Activated CD4-positive, alpha-beta T cell treated with anti-CD3 and anti-CD28 coated beads for 4 hours (primary cell): ENCODE data around the gene SLC35B3.
"Not testable (repeated sequence)": the region's sequence is repeated elsewhere in the genome, so short reads cannot be mapped to it uniquely, and the experiment has no call there.

Source experiments
- DNase-seq, 2 donors: peaks; one replicate each; pipeline ENCODE4 v3.0.0-alpha.2; 2020

Gene SLC35B3

DNA sequence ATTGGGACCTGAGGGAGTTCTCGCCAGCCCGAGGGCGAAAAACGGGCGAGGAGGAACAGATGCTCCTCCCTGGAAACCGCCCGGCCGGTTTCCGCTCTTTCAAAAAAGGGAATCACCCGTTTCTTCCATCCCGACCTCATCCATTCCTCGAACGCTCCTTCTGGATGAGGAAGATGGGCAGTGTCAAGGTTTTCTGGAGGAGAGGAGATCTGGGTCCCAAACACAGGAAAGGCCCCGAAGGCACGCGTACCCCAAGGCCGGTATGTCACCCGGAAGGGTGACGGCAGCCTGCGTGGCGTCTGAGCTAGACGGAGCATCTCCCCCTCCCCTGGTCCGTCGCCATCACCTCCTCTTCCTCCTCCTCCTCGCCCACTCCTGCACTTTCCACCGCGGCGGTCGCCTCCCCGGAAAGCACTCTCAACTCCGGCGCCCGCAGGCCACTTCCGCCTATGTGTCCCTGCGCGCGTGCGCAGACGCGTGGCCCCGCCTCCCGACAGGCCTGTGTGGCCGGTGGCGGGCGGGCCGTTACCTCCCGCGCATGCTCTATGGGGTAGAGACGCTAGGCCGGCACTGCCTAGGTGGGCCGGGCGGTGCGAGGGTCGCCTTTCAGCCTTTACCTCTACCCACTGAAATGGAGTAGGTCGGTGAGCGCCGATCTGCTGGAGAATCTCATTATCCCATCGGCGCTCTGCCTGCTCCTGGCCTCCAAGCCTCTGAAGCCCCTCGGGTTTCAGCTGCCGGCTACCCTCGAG, at the start of gene SLC35B3:
SLC35B3 (minus strand) TSS at position 453 of the 752 bp plus-strand sequence.
- peak; percentile 99 for DNase-seq

DNA sequence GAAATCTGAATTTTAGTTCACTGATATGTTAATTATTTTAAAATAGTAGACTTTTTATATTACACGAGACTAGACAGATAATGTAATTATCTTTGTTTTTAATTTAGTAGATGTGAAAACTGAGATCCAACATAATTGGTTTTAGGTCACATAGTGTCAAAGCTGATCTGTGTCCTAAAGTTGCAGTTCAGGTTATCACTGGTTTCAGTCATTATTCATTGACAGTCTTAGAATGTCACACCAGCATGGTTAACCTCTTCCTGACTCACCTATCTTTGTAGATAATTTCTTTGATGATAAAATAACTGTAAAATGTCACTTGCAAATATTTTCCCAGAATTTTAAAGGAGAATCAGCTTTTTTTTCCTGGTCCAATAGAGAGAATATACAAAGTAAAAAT, 48.3 kb upstream of the SLC35B3 start:
- DNase-seq = no peak

DNA sequence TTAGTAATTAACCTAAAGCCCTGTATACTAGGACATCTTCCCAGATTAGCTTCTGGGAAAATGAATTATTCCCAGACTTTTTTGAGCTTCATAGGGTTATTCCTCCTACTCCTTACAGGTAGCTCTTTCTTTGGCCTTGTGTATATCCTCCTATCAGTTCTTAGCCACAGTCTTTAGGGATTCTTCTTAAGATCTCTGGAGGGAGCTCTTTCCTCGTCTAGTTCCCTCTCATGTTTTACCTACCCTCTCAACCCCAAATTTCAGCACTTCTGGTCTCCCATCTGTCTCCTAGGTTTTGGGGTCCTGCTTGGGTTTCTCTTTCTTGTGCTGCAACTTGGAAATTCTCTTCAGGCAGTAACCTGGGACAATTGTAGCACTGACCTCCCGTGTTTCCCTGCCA, 46.4 kb upstream of the SLC35B3 start:
- no peak for DNase-seq

DNA sequence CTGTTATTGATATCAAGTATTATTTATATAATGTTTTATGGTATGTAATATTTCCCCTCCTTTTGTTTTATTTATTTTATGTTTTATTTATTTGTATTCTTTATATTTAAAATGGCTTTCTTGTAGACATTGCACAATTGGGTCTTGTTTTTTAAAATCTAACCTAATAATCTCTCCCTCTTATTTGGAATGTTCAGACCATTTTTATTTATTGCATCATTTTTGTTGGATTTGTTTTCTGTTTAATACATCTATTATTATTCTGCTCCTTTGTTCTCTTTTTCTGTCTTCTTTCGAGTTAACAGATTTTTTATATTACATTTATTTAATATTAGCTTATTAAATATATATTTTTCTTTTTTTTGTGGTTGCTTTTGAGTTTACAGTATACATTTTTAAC, 43.1 kb upstream of the SLC35B3 start:
- DNase-seq = no peak

DNA sequence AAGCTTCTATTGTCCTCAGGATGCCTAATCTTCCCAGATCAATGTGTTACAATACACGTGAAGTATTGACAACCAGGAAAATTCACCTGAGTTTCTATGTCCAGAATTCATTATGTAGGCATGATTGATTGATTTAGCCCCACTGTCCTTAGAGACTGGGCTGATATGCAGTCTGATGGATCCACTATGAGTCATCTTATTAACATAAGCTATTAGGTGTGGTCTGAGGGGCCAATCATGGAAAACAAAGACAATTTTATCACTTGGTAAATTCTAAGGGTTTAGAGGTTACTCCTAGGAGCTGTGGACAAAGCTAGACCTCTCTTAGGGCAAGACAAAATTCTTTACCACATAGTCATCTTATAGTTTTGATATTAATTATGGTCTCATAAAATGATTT, 41.3 kb upstream of the SLC35B3 start:
- no peak for DNase-seq

DNA sequence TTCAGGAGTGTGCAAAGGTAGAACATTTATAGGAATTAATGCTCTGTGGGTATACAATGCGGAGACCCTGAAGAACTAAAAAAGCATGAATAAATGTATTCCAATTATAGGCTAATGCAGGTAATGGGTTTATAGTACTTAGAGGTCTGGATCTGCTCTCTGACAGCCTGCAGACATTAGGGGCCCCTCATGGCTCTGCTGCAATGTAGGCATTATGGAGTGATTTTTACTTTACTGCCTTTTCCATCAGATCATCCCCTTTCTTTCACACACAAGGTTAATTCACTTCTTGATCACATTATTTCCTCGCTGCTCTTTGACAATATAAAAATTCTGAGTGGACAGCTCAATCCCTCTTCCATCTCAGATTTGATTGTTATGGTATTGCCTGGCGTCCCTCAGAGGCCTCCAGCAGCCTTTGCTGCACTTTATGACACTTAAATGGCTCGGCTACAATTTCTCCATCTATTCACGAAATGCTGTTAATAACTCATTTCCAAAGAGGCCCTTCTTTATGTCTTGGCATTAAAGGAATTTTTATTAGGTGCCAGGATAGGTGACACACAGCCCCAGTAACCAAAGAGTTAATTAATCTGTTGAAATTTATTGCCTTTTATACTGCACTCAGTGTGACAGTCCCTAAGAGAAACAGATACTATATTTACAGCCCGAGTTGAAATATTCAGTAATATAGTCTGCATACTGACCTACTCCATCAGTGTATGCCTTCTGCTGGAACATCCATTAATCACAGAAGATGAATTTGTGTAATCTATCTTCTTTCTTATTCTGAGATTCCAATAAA, 33.4 kb upstream of the SLC35B3 start:
- no peak for DNase-seq

DNA sequence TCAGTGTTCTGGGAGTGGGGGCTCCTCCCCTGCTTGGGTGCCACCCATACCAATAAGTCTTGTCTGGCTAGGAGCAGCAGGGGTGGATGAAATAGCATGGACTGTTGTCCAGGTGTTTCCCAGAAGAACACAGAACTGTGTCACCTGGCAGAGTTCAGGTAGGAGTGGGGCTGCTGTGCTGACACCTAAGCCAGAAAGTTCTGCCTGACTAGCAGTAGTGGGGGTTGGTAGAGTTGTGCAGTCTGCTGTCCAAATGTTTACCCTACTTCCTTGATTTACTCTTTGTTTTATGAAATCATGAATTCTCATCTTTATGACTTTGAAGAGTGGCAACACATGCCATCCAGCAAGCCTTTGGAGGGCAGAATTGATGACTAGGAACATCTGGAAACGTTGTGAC, 27.3 kb upstream of the SLC35B3 start:
- no peak for DNase-seq

DNA sequence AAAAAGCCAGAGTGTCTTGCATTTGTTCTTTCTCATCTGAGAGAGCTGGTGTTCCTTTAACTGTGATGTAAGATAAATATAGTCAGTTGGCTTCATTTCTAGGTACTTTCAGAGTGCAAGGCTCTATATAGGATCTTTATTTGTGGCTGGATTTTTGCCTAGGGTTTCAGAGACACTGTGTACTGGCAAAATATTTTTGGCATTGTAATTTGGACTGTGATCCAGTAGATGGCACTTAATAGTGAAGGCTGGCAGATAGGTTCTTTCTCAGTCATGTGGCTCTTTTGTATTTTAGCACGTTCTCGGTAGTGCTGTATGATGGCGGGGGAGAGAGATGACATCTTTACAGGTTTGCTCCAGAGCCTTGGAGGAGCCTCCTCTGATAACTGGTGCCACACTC, 26.8 kb upstream of the SLC35B3 start:
- DNase-seq = no peak

DNA sequence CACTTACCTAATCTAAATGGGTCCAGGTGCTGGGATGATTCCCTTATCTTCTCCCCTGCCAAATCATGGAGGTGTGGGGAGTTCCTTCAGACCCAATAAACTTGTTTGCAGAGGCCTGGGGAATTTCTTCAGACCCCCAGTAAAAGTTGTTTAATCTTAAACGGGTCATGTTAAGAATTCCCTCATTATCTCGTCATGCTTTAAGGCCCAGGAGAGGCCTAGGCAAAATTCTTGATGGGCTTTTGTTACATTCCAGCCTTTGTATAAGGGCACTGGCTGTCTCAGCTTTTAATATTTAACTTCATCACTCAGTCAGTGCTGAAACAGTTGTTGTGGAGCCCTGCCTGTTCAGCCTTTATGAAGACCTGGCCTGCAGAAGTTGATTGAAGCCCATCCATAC, 11.0 kb upstream of the SLC35B3 start:
- DNase-seq = no peak

DNA sequence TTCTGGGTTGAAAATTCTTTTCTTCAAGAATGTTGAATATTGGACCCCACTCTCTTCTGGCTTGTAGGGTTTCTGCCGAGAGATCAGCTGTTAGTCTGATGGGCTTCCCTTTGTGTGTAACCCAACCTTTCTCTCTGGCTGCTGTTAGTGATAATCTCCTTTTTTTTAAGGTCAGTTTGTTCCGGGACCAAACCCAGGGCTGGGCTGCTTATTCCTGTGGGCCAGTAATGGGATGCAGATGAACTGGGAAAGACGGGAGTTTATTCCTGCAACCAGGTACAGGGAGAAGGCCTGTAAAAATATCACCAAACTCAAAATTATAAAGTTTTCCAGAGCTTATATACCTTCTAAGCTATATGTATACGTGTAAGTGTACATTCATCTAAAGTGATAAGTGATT, 10.6 kb upstream of the SLC35B3 start:
- DNase-seq = not testable (repeated sequence)

DNA sequence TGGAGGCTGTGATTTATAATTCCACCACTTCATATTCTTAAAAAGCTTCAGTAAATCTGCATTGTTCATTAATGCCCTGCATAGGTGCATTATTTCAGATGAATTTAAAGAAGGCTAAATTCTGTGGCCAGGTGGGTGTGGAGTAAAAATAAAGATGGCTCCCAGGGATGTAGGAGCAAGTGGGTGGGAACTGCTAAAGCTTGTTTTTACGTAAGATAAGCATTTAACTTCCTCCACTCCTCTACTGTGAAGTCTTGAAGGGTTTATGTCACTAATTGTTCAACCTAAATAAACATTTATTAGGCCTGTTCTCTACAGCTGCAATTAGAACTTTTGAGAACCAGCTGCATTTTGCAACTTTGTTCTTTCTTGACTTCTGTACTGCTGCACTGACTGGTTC, 6.8 kb upstream of the SLC35B3 start:
- no peak for DNase-seq

DNA sequence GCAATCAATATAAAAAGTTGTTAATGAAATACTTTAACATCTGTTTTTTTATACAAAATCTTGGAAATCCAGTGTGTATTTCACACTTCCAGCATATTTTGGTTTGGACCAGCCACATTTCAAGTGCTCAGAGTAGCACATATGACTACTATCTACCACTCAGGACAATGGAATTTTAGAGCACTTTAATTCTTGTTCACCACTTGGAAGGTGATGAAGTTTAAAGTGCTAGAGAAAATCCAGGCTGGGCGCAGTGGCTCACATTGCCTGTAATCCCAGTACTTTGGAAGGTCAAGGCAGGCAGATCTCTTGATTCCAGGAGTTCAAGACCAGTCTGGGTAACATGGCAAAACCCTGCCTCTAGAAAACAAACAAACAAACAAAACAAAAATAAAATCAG, 6.1 kb upstream of the SLC35B3 start:
- DNase-seq = no peak

DNA sequence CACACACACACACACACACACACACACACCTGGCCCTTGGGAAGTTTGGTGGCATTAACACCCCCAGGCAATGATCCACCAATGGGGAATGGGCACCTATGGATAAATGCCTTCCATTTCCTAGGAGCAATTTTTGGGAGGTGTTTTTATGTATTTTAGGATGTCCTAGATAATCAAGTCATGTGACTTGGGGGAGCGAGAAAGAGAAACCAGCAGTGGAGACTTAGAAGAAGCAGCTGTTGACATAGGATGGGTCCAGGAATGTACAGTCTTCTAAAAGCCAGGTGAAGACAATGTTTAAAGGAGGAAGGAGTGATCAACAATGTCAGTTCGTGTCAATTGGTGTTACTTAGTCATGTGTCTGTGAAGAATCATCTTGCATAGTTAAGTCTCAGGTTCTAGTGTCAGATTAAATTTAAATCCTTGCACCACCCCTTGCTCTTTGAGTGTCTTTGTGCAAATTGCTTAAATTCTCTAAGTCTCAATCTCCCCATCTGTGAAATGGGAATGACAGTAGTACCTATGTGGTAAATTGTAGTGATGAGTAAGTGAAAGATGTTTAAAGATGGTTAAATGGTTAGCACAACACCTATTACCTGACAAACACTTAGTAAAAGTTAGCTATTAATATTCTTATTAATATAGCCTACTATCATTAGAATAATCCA, 4.4 kb upstream of the SLC35B3 start:
- no peak for DNase-seq

DNA sequence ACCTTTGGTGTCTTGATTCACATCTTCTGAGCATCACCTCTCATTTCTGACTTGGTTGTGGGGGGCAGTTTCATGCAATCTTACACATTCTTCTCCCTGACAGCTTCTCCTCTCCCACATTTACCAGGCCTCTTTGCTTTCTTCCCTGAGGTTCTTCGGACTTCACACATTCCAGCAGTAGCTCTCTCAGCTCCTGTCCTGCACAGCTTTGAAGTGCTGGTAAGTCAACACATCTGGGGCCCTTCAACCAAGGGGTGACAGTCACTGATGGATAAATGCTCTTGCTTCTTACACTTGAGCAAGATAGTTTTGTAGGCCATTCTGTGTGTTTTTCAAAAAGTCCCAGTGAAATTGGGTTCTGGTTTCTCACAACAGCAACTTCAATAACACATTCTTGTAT, 2.5 kb upstream of the SLC35B3 start:
- DNase-seq = no peak

DNA sequence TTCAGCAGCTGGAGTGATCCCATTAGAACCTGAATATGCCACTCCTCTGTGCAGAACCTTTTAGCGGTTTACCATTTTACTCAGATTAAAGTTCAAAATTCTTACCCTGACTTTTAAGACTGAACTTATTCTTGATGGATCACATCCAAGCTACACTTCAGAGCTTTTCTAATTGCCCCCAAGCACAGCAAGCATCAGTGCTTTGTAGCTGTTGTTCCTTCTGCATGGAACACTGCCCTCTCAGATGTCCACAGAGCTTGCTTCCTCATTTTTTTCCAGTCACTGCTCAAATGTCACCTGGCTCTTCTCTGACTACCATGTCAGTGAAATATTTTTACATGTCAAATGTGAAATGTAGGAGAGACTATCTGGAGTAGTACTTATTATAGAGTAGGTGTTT, 1.6 kb upstream of the SLC35B3 start:
- no peak for DNase-seq

DNA sequence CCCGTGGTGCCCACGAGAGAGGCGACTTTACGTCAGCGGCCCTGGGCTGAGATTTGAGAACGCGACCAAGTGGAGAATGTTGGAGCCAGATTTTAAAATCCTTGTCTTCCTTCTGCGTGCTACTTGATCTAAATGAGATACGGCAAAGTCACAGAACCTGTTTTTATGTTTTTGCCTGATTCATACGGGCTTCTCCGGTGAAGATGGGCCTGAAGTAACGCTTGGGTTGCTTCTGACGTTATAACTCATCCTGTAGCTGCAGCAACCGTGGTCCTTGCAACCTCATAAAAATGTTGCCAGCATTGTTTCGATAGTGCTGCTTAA, 462 bp upstream of the SLC35B3 start:
- DNase-seq = no peak

DNA sequence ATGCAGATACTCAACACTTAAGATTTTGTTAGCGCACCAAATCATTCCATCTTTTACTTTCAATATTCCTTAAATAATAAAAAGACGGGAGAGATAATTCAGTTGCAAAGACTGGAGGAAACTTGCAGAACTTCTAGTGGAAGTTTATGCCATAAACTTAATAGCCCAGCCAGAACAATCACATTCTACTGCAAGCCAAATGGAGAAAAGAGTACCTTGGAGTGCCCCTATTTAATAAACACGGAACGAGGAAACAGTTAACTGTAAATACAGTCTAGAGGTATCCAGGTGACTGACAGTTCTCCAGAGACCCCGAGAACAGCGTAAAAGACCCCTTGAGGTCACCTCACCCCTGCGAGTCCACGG, 635 bp downstream of the SLC35B3 start:
- DNase-seq = no peak

DNA sequence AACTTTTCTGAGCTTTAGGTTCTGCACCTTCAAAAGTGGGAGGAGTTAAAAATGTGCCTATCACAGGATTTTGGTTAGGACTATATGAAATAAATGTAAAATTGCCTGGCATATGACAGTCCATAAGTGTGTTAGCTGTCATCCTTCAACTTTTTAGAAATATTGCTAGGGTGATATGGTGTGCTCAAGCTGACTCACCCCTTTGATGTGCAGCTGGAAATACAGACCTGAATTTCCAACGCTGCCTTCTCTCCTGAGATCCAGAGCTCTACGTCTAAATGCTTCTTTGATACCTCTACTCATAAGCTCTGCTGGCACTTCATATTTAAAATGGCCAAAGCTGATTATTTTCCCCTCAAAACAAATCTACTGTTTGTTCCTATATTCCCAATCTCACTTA, 2.7 kb downstream of the SLC35B3 start:
- DNase-seq = no peak

DNA sequence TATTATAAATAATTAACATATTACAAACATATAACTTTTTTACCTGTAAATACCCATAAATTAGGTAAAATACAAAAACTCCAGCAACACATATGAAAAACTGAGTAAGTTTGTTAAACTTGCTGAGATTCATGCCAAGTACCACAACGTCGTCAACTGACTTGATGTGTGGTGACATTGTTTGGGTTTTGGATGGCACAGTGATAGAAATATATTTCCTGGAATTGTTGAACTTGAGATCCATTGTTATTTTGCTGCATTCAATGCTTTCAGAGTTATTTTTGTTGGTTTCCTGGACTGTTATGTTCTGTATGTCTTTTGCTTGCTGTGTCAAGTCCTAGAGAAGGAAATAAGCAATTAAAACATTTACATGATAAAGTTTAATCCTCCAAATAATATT, 5.5 kb downstream of the SLC35B3 start:
- DNase-seq = no peak

DNA sequence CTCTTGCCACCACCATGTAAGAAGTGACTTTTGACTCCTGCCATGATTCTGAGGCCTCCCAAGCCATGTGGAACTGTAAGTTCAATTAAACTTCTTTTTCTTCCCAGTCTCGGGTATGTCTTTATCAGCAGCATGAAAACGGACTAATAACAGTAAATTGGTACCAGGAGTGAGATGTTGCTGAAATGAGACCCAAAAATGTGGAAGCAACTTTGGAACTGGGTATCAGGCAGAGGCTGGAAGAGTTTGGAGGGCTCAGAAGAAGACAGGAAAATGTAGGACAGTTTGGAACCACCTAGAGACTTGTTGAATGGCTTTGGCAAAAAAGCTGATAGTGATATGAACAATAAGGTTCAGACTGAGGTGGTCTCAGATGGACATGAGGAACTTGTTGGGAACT, 8.8 kb downstream of the SLC35B3 start:
- not testable (repeated sequence) for DNase-seq

DNA sequence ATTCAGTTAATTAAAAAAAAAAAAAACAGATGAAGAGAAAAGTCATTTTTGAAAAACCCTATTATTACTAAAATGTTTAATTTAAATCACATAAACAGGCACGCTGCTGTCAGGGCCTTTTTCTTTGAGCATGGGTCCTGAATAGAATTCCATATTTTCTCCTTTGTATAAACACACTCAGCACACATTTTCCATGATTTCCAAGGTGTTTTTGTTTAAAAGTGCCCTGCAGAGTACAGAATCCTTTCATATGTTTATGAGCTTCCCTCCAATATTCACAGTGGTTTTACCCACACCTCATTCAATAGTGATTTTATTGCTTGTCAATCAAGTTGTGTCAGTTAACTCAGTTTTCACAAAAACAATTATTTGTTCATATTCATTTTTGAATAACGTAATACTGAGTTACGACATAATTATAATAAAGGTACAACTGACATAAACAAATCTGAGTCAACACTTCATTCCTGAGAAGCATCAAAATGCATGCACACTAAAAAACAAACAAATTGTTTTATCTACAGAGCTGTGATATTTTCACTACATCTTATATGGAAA, 15.2 kb downstream of the SLC35B3 start:
- DNase-seq = no peak

DNA sequence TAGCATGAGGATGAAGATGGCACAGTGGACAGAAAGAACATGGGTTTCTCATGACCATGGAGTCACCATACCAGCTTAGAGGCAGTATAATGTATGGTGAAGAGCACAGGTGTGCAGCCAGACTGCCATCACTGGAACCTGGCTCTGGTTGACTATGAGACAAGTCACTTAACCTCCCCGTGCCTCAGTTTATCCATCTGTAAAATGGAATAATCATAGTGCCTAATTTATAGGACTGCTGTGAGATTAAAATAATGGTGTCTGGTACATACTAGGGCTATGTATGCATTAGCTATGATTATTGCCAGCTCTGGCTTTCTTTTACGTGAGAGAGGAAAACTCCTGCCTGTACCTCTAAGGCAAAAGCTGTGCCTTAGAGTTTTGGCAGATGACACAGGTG, 19.4 kb downstream of the SLC35B3 start:
- DNase-seq = no peak

DNA sequence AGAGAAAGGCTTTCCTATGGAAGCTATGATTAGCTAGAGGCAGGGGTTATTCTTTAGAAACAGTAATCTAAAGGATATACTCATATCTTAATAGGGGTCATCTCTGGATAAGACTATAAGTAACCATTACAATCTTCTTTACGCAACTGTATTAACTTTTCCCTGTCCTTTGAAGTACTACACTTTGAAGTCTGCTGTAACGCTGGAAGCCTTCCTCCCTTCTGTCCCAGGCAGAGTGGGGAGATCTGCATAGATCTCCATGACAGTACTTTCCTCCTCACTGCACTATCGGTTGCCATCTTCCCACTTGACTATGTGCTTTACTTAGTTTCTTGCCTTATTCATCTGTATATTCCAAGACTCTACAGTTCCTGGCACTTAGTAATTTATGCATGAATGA, 20.1 kb downstream of the SLC35B3 start:
- DNase-seq = no peak

DNA sequence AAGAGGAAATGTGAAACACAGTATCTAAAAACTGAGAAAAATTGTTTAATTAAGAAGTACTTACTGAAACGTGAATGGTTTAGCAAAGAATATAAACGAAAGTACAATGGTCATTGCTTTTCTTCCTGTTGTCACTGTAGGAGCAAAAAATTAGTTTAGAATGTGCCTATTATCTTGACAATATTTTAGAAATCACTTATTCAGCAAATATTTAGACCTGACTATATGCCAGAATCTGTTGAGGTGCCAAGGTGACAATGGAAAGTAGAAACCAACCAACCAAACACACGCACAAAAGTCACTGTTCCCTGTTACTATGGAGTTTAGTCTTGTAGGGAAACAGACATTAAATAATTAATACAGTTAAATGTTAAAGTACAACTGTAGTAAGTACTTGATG, 20.5 kb downstream of the SLC35B3 start:
- DNase-seq = no peak
